Endothelial cell of umbilical vein (primary cell): ENCODE measurements around the gene AKAP6. TPM values are rescaled to one million over a fixed set of nuclear protein-coding genes. Genes with fewer than 3 reads are reported as not detected.

Source experiments
- BruUV-seq: library from RNA; stranded (reverse); fragments of 400-500 nt; replicated peaks from 2 replicates; lab custom pipeline; 2021; lab: Mats Ljungman, UMichigan
- CTCF ChIA-PET: fragments of 300-600, 350-600 bp; sonication (Branson Sonifier 250); formaldehyde crosslinking; loops from one replicate; lab custom pipeline; 2021; ENCODE audit warnings: antibody characterized with exemption, inconsistent platforms; lab: Charles Lee
- POLR2A ChIA-PET: fragments of 300-600, 350-600 bp; sonication (Branson Sonifier 250); formaldehyde crosslinking; loops from one replicate; lab custom pipeline; 2021; ENCODE audit warnings: antibody characterized with exemption, inconsistent platforms; lab: Charles Lee
- DNase-seq: peaks from one replicate; pipeline ENCODE4 v3.0.0-alpha.2; 2011; ENCODE audit warnings: low read depth, low spot score
- FAIRE-seq: peaks from 2 replicates; lab custom pipeline; 2011; peaks lifted over from hg19 to GRCh38; lab: Jason Lieb, UNC
- H2AFZ ChIP-seq: 2 replicates; pipeline ENCODE4 v1.6.0; 2012; ENCODE audit warnings: low read depth, low read length, control low read depth, inconsistent platforms
- H3K27ac ChIP-seq: 2 replicates; pipeline ENCODE4 v1.5.1; 2011; ENCODE audit warnings: low read depth, mild to moderate bottlenecking, control low read depth, low read length, moderate library complexity; ENCODE audit not compliant: insufficient read depth
- H3K27me3 ChIP-seq, 2 experiments: 2 replicates each; pipeline versions ENCODE4 v1.6.0 to v1.6.1; 2011; ENCODE audit warnings: low read length in 2 of 2, mixed read lengths in 1 of 2; ENCODE audit not compliant: control insufficient read depth in 2 of 2, insufficient read depth in 2 of 2
- H3K36me3 ChIP-seq, 2 experiments: 2 replicates in 1 of 2; 3 replicates in 1 of 2; pipeline ENCODE4 v1.5.1; 2011; ENCODE audit warnings: low read length in 2 of 2, mild to moderate bottlenecking in 1 of 2, moderate library complexity in 1 of 2; ENCODE audit not compliant: control insufficient read depth in 2 of 2, insufficient read depth in 2 of 2; ENCODE audit errors: extremely low read depth in 1 of 2
- H3K4me1 ChIP-seq: 3 replicates; pipeline ENCODE4 v1.5.1; 2011; ENCODE audit warnings: mild to moderate bottlenecking, low read length; ENCODE audit not compliant: control insufficient read depth, insufficient read depth; ENCODE audit errors: extremely low read depth
- H3K4me2 ChIP-seq: 2 replicates; pipeline ENCODE4 v1.6.1; 2011; ENCODE audit warnings: low read length, control low read depth, mixed read lengths; ENCODE audit not compliant: insufficient read depth
- H3K4me3 ChIP-seq, 3 experiments: fragments of 200-600 bp in 1 of 3; sonication (generic), shearing (Covaris generic) in 1 of 3; replicated peaks in 1 of 3; 2 replicates each; pipeline ENCODE4 v1.5.1; 2011 to 2016; ENCODE audit warnings: control low read depth in 3 of 3, low read length in 3 of 3, mild to moderate bottlenecking in 2 of 3, inconsistent platforms in 1 of 3, low read depth in 1 of 3, moderate library complexity in 1 of 3; ENCODE audit not compliant: insufficient read depth in 1 of 3
- H3K79me2 ChIP-seq: 2 replicates; pipeline ENCODE4 v1.6.0; 2012; ENCODE audit warnings: low read length, inconsistent platforms; ENCODE audit not compliant: control insufficient read depth, insufficient read depth
- H3K9ac ChIP-seq: replicated peaks from 2 replicates; pipeline ENCODE3; 2011; ENCODE audit warnings: low read length, control low read depth; ENCODE audit not compliant: insufficient read depth; ENCODE audit errors: extremely low read depth
- H3K9me1 ChIP-seq: replicated peaks from 3 replicates; pipeline ENCODE4 v1.6.0; 2011; ENCODE audit warnings: mild to moderate bottlenecking, low read length; ENCODE audit not compliant: control insufficient read depth, insufficient read depth; ENCODE audit errors: extremely low read depth
- H3K9me3 ChIP-seq: replicated peaks from 2 replicates; pipeline ENCODE4 v1.5.1; 2012; ENCODE audit warnings: low read length, inconsistent platforms; ENCODE audit not compliant: control insufficient read depth, insufficient read depth
- H4K20me1 ChIP-seq: replicated peaks from 2 replicates; pipeline ENCODE3; 2011; ENCODE audit warnings: mild to moderate bottlenecking, low read length; ENCODE audit not compliant: control insufficient read depth, insufficient read depth; ENCODE audit errors: extremely low read depth
- EZH2 ChIP-seq: IDR thresholded peaks from 2 replicates; pipeline ENCODE4 v1.6.1; 2012; ENCODE audit warnings: borderline replicate concordance, low read depth, mild to moderate bottlenecking, moderate library complexity, low read length, inconsistent platforms; ENCODE audit not compliant: severe bottlenecking
- FOS ChIP-seq: IDR thresholded peaks from 2 replicates; pipeline ENCODE4 v1.6.1; 2011; ENCODE audit warnings: mild to moderate bottlenecking, low read length, moderate library complexity, borderline replicate concordance; ENCODE audit not compliant: insufficient read depth
- GATA2 ChIP-seq: IDR thresholded peaks from 2 replicates; pipeline ENCODE4 v1.7.0; 2011; ENCODE audit warnings: low read depth, mild to moderate bottlenecking, moderate library complexity, mixed read lengths, low read length; ENCODE audit not compliant: insufficient read length, insufficient read depth
- JUN ChIP-seq: IDR thresholded peaks from 2 replicates; pipeline ENCODE4 v1.6.1; 2011; ENCODE audit warnings: borderline replicate concordance, low read depth; ENCODE audit not compliant: insufficient read length, insufficient read depth
- MYC ChIP-seq: IDR thresholded peaks from one replicate; pipeline ENCODE4 v1.6.1; 2011; ENCODE audit warnings: mild to moderate bottlenecking, low read depth, low read length
- POLR2A ChIP-seq: IDR thresholded peaks from 2 replicates; pipeline ENCODE4 v1.6.1; 2012; ENCODE audit warnings: low read depth, mild to moderate bottlenecking, control low read depth, low read length
- POLR2AphosphoS5 ChIP-seq: IDR thresholded peaks from 2 replicates; pipeline ENCODE4 v1.6.1; 2012; ENCODE audit warnings: low read depth, mild to moderate bottlenecking, control low read depth, low read length, moderate library complexity; ENCODE audit not compliant: insufficient read depth
- dilution Hi-C: fragments of 300-500 bp; cut with MboI; formaldehyde crosslinking; loops from one replicate; pipeline ENCODE4 v1.15.0; 2019; ENCODE audit warnings: low sequenced_read_pairs; ENCODE audit not compliant: extremely low pct_ligation_motif_present
- intact Hi-C: fragments of 100-400 bp; cut with micrococcal nuclease; formaldehyde crosslinking; loops from one replicate; pipeline ENCODE4 v1.10.0; 2022
- polyA plus RNA-seq, 4 experiments: library from polyadenylated mRNA; depleted of rRNA in 3 of 4; stranded (reverse) in 3 of 4; unstranded in 1 of 4; fragments of >200 nt; gene quantifications; 2 replicates each; pipeline versions ENCODE4 v1.2.1 to v1.2.3, GENCODE V29; 2011 to 2012; ENCODE audit warnings: missing spikeins in 1 of 4
- total RNA-seq: library from RNA; stranded (reverse); gene quantifications from 2 replicates; pipeline ENCODE4 v1.2.3, GENCODE V29; 2021
- TF ChIP-seq, protein P1 (sequence below), 2 donors: IDR thresholded peaks; 1 replicate in 1 of 2; 2 replicates in 1 of 2; pipeline ENCODE4 v1.5.1; 2011; ENCODE audit warnings: low read length in 2 of 2, mild to moderate bottlenecking in 2 of 2, moderate library complexity in 2 of 2, control low read depth in 1 of 2, inconsistent platforms in 1 of 2, low read depth in 1 of 2; ENCODE audit not compliant: insufficient read depth in 1 of 2; ENCODE audit errors: extremely low read depth in 1 of 2
- TF ChIP-seq, protein P2 (sequence below): IDR thresholded peaks from 2 replicates; pipeline ENCODE4 v1.6.1; 2011; ENCODE audit not compliant: insufficient read depth, insufficient read length

AKAP6 gene
- total and polyA plus RNA-seq, 2 donors (not counting 3 experiments of a cell fraction or from before 2014, with no cell fraction given), result 0.03 to 0.49 TPM

DNA sequence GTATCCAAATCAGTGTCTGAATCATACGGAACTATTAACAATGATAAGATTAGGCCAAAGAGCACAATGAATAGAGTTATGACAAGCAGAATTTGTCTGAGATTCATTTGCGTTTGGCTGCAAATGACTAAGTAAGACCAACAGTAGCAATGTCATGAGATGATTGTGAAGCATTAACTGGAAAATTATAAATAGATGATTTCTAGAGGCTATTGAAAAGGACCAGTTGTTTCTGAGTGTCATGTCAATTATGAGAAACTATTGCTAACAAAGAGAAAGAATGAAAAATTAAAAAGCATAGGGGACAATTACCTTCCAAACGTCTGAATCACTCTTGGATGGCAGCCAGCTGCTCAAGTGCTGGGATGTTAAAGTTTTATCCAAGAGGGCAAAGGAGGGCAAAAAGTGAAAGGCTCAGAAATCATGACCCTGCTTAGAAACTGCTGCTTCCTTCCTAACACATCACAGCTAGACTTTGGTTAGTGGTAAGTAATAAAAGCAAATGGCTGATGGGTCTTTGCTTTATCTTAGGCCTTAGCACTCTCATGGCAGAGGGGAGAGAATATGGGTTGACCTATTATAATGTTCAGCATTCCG, 89.0 kb downstream of the AKAP6 start:
- CTCF ChIA-PET, result interaction anchor here (0.7 to 1.8 kb wide), 4 partner anchors 10 to 142 kb away, joined by 3 to 5 read pairs (median 3); no protein-coding TSS in a partner anchor
- H2AFZ ChIP-seq, result no peak overlapping the region
- peak overlapping the region; percentile 20 for H3K9ac ChIP-seq
- no peaks in the 10 kb centered on the region for H3K79me2 ChIP-seq
- dilution Hi-C loops, result no loop called here
- no peaks in the 10 kb centered on the region for H3K36me3 ChIP-seq
- H3K4me1 ChIP-seq, result peaks cover 36% of the 10 kb centered on the region
- POLR2A ChIA-PET, result no interaction called here
- peak overlapping the region; percentile 54 for H3K27ac ChIP-seq
- no peaks in the 10 kb centered on the region for H4K20me1 ChIP-seq
- intact Hi-C loops, result loop anchor here (1.0 to 5.0 kb wide), 6 partner anchors 8 to 856 kb away; partner anchors contain the start of genes ARHGAP5, NUBPL, RNU6-7 and RNU6-8
- DNase-seq (peak; percentile 89), FAIRE-seq (peak; percentile 76)
- no peaks in the 10 kb centered on the region for H3K27me3 ChIP-seq
- BruUV-seq, result no TSS peak
- H3K4me2 ChIP-seq, result peak overlapping the region; percentile 37
- H3K9me3 ChIP-seq, result no peaks in the 10 kb centered on the region
- H3K9me1 ChIP-seq, result no peaks in the 10 kb centered on the region
- H3K4me3 ChIP-seq, result no peak overlapping the region
- peak; percentile 75 for TF ChIP-seq FOS
- TF ChIP-seq, protein P1, sequence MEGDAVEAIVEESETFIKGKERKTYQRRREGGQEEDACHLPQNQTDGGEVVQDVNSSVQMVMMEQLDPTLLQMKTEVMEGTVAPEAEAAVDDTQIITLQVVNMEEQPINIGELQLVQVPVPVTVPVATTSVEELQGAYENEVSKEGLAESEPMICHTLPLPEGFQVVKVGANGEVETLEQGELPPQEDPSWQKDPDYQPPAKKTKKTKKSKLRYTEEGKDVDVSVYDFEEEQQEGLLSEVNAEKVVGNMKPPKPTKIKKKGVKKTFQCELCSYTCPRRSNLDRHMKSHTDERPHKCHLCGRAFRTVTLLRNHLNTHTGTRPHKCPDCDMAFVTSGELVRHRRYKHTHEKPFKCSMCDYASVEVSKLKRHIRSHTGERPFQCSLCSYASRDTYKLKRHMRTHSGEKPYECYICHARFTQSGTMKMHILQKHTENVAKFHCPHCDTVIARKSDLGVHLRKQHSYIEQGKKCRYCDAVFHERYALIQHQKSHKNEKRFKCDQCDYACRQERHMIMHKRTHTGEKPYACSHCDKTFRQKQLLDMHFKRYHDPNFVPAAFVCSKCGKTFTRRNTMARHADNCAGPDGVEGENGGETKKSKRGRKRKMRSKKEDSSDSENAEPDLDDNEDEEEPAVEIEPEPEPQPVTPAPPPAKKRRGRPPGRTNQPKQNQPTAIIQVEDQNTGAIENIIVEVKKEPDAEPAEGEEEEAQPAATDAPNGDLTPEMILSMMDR (IDR thresholded peaks at IDR 0.05; ENCODE audit: extremely low read depth in 1 of 2, insufficient read depth in 1 of 2, low read depth in 1 of 2, low read length in 2 of 2), result no peak
- peak; percentile 33 for TF ChIP-seq POLR2AphosphoS5
- peak; percentile 8 for TF ChIP-seq JUN
- TF ChIP-seq GATA2, result peak; percentile 62
- no peak for TF ChIP-seq EZH2
- TF ChIP-seq MYC, result no peak
- no peak for TF ChIP-seq POLR2A
- TF ChIP-seq, protein P2, sequence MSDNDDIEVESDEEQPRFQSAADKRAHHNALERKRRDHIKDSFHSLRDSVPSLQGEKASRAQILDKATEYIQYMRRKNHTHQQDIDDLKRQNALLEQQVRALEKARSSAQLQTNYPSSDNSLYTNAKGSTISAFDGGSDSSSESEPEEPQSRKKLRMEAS, result no peak
